Measurements from ENCODE around the gene GRM2. TPM values are rescaled to one million over a fixed set of nuclear protein-coding genes. Genes with fewer than 3 reads are reported as not detected.

GRM2 gene
- total and polyA plus RNA-seq, 10 of the 15 experiments (the other 5 are each of a cell fraction or from before 2014, with no cell fraction given) = 0.01 to 0.14 (median 0.06) TPM; not detected in 5

DNA sequence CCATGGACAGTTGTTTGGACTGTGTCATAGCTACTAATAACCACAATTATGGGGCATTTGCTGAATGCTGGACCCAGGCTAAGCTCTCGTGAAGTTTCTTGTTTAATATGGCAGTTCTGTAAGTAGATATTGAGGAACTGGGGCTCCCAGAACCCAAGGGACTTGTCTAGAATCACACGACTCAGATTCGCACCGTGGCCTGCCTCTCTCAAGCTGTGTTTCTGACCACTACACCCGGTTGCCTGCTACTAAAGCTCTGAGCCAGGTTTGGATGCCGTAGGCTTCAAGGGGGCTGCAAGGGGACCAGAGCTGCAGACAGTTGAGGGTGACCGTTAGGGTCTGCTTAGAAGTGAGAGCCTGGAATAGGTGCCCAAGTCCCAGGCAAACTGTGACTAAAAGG lies 24.3 kb upstream of the GRM2 start:
- Histone ChIP-seq H3K9me3 (replicated peaks; ENCODE audit: control insufficient read depth, insufficient read depth, low read length) (no peaks in the 10 kb centered on the region), H3K4me2 (ENCODE audit: control insufficient read depth, insufficient read depth) (peak overlapping the region; percentile 46; the same call in 1 of the 2 replicates), H4K20me1 (ENCODE audit: control insufficient read depth, insufficient read depth) (no peaks in the 10 kb centered on the region), H3K79me2 (ENCODE audit: control insufficient read depth, insufficient read depth, low read length) (peaks cover 9% of the 10 kb centered on the region), H3K4me3 (no peak overlapping the region), H3K27me3 (replicated peaks in 1 of 2; ENCODE audit: control insufficient read depth in 2 of 2, insufficient read depth in 2 of 2, low read length in 1 of 2) (no peaks in the 10 kb centered on the region), H2AFZ (ENCODE audit: control insufficient read depth, low read depth, low read length) (no peak overlapping the region), H3K27ac (ENCODE audit: control insufficient read depth, insufficient read depth) (peak overlapping the region; percentile 38), H3K9ac (ENCODE audit: control insufficient read depth, insufficient read depth, low read length) (no peak overlapping the region; the same call in 1 of the 2 replicates), H3K36me3 (ENCODE audit: control insufficient read depth in 2 of 2, insufficient read depth in 2 of 2, low read length in 1 of 2) (peaks cover 13 to 26% of the 10 kb centered on the region in 2 experiments; a peak in 3 of 4 replicates), H3K4me1 (ENCODE audit: control insufficient read depth, insufficient read depth, low read length) (peaks cover 38% of the 10 kb centered on the region)
- no peak for DNase-seq (ENCODE audit: low read depth, low spot score)
- POLR2A ChIA-PET = interaction anchor here (0.7 to 3.8 kb wide), 6 partner anchors 8 to 183 kb away, joined by 3 to 36 read pairs (median 11); partner anchors contain the start of gene DCAF1
- 17% methylated on average over 7 of the region's 7 CpGs for WGBS (ENCODE audit: insufficient coverage, insufficient replicate concordance, low lambda C conversion rate, missing lambda C conversion rate)
- CTCF ChIA-PET = interaction anchor here (0.5 to 11.7 kb wide), 34 partner anchors 8 to 1447 kb away, joined by 3 to 243 read pairs (median 4); partner anchors contain the start of genes C3orf18, DCAF1, MANF and PARP3
- in situ Hi-C loops (cut with MboI) = loop anchor here (5.0 to 25.0 kb wide), 3 partner anchors 180 to 1070 kb away; partner anchors contain the start of genes CISH, DCAF1, MANF and MAPKAPK3
- no peak for TF ChIP-seq POU2F2 (IDR thresholded peaks at IDR 0.05; ENCODE audit: borderline replicate concordance, low read depth, low read length)
- TF ChIP-seq CHD1 (IDR thresholded peaks at IDR 0.05; ENCODE audit: low read depth, low read length) = no peak
- TF ChIP-seq SPI1 (IDR thresholded peaks at IDR 0.05; ENCODE audit: borderline replicate concordance, insufficient read depth, low read depth, low read length) = peak; percentile 44; the same call in 1 of the 2 replicates
- TF ChIP-seq, protein P1, sequence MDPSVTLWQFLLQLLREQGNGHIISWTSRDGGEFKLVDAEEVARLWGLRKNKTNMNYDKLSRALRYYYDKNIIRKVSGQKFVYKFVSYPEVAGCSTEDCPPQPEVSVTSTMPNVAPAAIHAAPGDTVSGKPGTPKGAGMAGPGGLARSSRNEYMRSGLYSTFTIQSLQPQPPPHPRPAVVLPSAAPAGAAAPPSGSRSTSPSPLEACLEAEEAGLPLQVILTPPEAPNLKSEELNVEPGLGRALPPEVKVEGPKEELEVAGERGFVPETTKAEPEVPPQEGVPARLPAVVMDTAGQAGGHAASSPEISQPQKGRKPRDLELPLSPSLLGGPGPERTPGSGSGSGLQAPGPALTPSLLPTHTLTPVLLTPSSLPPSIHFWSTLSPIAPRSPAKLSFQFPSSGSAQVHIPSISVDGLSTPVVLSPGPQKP (IDR thresholded peaks at IDR 0.05; ENCODE audit: low read depth, low read length) = no peak
- no peak for TF ChIP-seq EZH2 (IDR thresholded peaks at IDR 0.05; ENCODE audit: borderline replicate concordance, control insufficient read depth, low read depth, low read length)
- ATAC-seq = no peak
- intact Hi-C loops (cut with micrococcal nuclease; ENCODE audit: unreplicated experiment) = loop anchor here (1.0 to 5.0 kb wide), 6 partner anchors 13 to 1065 kb away; partner anchors contain the start of genes MAPKAPK3 and RBM15B
- SMC1A ChIA-PET (ENCODE audit: uncharacterized antibody, unreplicated experiment) = interaction anchor here (0.5 to 5.2 kb wide), 20 partner anchors 11 to 293 kb away, joined by 3 to 113 read pairs (median 4); partner anchors contain the start of genes DCAF1, PARP3, RRP9 and TEX264
- BruUV-seq (replicated peaks) = no TSS peak
- no peak for FAIRE-seq
- RAD21 ChIA-PET (ENCODE audit: unreplicated experiment) = interaction anchor here (0.6 to 6.4 kb wide), 15 partner anchors 12 to 472 kb away, joined by 3 to 182 read pairs (median 4); partner anchors contain the start of genes DCAF1, POC1A and TEX264
